Gastroesophageal sphincter (tissue), 3 donors: Measurements from ENCODE around the gene SMDT1.

Source experiments
- EP300 ChIP-seq: sonication (generic); formaldehyde crosslinking; IDR thresholded peaks from one replicate; pipeline ENCODE4 v1.6.1; 2017; ENCODE audit warnings: antibody characterized with exemption, mild to moderate bottlenecking
- POLR2A ChIP-seq, 2 donors: fragments of 450-650 bp; IDR thresholded peaks; one replicate each; pipeline ENCODE4 v1.6.1; 2017; ENCODE audit warnings: antibody characterized with exemption in 2 of 2, mild to moderate bottlenecking in 2 of 2, moderate library complexity in 1 of 2
- POLR2AphosphoS5 ChIP-seq: sonication (generic); formaldehyde crosslinking; IDR thresholded peaks from one replicate; pipeline ENCODE4 v1.6.1; 2017; ENCODE audit warnings: antibody characterized with exemption
- TF ChIP-seq, protein P1 (sequence below), 4 experiments: fragments of 200-600 bp in 2 of 4; fragments of 450-650 bp in 2 of 4; sonication (generic) in 1 of 4; IDR thresholded peaks; one replicate each; pipeline ENCODE4 v1.5.1; 2017 to 2019; ENCODE audit warnings: antibody characterized with exemption in 4 of 4, mild to moderate bottlenecking in 2 of 4, moderate library complexity in 2 of 4

DNA sequence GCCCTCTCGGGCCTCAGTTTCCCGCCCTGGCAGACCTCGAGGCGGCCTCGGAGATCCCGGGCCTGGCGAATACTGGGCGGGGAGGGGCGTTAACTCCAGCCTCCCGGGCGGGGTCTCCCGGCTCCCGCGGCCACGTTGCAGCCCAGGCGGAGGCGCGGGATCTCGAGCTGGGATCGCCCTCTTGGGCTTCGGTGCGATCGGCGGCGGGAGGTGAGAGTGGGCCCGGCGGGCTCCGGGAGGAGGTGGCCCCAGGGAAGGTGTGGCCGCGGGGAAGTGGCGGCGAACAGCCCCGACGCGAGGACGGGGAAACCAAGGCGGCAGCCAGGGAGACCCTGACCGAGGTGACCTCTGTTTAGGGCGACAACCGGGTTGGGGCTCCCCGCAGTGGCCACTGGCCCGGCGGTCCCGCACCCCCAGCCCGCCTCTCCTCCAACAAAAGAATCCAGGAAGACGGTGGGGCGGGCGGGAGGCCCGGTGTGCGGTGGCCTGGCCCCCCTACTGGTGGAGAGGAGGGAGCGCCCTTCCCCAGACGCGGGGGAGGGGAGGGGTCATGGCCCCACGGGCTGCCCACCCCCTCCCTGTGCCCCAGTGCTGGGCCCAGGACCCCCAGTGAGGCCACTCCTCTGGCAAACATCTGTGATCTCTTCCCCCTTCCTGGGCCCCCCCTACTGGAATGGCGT, 5.2 kb upstream of the SMDT1 start, which contains the start of gene PHETA2:
- TF ChIP-seq, protein P1, sequence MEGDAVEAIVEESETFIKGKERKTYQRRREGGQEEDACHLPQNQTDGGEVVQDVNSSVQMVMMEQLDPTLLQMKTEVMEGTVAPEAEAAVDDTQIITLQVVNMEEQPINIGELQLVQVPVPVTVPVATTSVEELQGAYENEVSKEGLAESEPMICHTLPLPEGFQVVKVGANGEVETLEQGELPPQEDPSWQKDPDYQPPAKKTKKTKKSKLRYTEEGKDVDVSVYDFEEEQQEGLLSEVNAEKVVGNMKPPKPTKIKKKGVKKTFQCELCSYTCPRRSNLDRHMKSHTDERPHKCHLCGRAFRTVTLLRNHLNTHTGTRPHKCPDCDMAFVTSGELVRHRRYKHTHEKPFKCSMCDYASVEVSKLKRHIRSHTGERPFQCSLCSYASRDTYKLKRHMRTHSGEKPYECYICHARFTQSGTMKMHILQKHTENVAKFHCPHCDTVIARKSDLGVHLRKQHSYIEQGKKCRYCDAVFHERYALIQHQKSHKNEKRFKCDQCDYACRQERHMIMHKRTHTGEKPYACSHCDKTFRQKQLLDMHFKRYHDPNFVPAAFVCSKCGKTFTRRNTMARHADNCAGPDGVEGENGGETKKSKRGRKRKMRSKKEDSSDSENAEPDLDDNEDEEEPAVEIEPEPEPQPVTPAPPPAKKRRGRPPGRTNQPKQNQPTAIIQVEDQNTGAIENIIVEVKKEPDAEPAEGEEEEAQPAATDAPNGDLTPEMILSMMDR (IDR thresholded peaks at IDR 0.05): peak in 3 of 4 experiments; percentile 52 to 62 (median 57)
- no peak for TF ChIP-seq POLR2AphosphoS5
- TF ChIP-seq POLR2A (IDR thresholded peaks at IDR 0.05): peak; percentile 19 to 20
- no peak for TF ChIP-seq EP300
